Measurements from ENCODE around the gene TRABD2A. TPM values are rescaled to one million over a fixed set of nuclear protein-coding genes. Genes with fewer than 3 reads are reported as not detected.
A peak's percentile ranks its signal among the peaks of the same experiment; 100 is the strongest.

Gene TRABD2A
- total RNA-seq, 6 experiments from 2014 or later, result 0.20 to 2.4 (median 0.43) TPM; not detected in 1

- ATAC-seq, result no peak
- Histone ChIP-seq H3K4me1 (no peaks in the 10 kb centered on the region), H3K9me3 (no peaks in the 10 kb centered on the region), H3K4me3 (peak overlapping the region in 1 of 3 donors; percentile 95), H3K27me3 (no peaks in the 10 kb centered on the region), H3K27ac (no peak overlapping the region), H3K36me3 (no peaks in the 10 kb centered on the region)
- WGBS (ENCODE audit: insufficient coverage, low coverage, low lambda C conversion rate, missing lambda C conversion rate), result 65% methylated on average over 4 of the region's 9 CpGs
- intact Hi-C loops (cut with DNase I), result no loop called here
- no peak for TF ChIP-seq POLR2A (IDR thresholded peaks at IDR 0.05)
- TF ChIP-seq, protein P1, sequence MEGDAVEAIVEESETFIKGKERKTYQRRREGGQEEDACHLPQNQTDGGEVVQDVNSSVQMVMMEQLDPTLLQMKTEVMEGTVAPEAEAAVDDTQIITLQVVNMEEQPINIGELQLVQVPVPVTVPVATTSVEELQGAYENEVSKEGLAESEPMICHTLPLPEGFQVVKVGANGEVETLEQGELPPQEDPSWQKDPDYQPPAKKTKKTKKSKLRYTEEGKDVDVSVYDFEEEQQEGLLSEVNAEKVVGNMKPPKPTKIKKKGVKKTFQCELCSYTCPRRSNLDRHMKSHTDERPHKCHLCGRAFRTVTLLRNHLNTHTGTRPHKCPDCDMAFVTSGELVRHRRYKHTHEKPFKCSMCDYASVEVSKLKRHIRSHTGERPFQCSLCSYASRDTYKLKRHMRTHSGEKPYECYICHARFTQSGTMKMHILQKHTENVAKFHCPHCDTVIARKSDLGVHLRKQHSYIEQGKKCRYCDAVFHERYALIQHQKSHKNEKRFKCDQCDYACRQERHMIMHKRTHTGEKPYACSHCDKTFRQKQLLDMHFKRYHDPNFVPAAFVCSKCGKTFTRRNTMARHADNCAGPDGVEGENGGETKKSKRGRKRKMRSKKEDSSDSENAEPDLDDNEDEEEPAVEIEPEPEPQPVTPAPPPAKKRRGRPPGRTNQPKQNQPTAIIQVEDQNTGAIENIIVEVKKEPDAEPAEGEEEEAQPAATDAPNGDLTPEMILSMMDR (IDR thresholded peaks at IDR 0.05), result no peak
- DNase-seq, result no peak
Observed at GRCh38 chr2:84904151-84904550, 23.3 kb upstream of the TRABD2A start.

DNA sequence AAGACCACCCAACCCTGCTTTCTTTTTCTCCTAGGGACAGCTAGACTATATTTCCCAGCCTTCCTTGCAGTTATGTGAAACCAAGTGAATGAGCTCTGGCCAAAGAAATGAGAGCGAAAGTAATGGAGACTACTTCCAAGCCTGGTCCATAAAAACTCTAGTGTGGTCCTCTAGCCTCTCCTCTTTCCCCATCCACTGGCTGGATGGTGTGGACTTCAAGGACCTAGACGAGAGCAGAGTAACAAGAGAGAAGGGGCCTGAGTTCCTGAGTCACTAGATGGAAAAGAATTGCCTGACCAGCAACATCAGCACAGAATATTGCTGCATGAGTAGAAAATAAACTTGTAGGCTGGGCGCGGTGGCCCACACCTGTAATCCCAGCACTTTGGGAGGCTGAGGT lies 21.6 kb upstream of the TRABD2A start:
- Histone ChIP-seq H3K4me3 (no peak overlapping the region), H3K27me3 (no peaks in the 10 kb centered on the region), H3K36me3 (no peaks in the 10 kb centered on the region), H3K9me3 (no peaks in the 10 kb centered on the region), H3K4me1 (no peaks in the 10 kb centered on the region), H3K27ac (no peak overlapping the region)
- WGBS (ENCODE audit: insufficient coverage, low coverage, low lambda C conversion rate, missing lambda C conversion rate), result 85% methylated on average over 4 of the region's 4 CpGs
- TF ChIP-seq, protein P1 (IDR thresholded peaks at IDR 0.05), result no peak
- TF ChIP-seq POLR2A (IDR thresholded peaks at IDR 0.05), result no peak
- no peak for ATAC-seq
- no peak for DNase-seq
- intact Hi-C loops (cut with DNase I), result no loop called here

DNA sequence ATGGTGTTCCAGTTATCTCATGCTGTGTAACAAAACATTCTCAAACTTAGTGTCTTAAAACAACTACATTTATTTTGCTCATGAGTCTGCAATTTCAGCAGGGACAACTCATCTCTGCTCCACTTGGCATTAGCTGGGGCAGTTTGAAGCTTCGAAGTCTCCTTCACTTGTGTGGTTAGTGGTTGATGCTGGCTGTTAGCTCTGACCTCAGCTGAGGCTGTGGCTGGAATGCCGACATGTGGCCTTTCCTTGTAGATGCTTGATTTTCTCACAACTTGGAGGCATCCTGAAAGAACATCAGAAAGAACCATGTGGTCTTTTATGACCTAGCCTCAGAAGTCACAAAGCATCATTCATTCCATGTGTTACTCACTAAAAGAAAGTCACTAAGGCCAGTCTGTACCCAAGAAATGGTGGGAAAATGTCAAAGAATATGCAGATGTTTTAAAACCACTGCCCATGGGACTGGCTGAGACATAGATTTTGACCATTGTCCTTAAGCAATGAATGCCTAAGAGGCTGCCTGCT lies 20.8 kb upstream of the TRABD2A start:
- no peak for DNase-seq
- no peak overlapping the region for H3K4me3 ChIP-seq
- H3K9me3 ChIP-seq, result no peaks in the 10 kb centered on the region
- no peaks in the 10 kb centered on the region for H3K27me3 ChIP-seq
- intact Hi-C loops (cut with DNase I), result no loop called here
- H3K36me3 ChIP-seq, result no peaks in the 10 kb centered on the region
- no peaks in the 10 kb centered on the region for H3K4me1 ChIP-seq
- WGBS (ENCODE audit: insufficient coverage, low coverage, low lambda C conversion rate, missing lambda C conversion rate), result 60% methylated on average over 2 of the region's 2 CpGs
- ATAC-seq, result no peak
- no peak overlapping the region for H3K27ac ChIP-seq
- TF ChIP-seq, protein P1 (IDR thresholded peaks at IDR 0.05), result no peak
- no peak for TF ChIP-seq POLR2A (IDR thresholded peaks at IDR 0.05)

- Histone ChIP-seq H3K9me3 (no peaks in the 10 kb centered on the region), H3K4me1 (no peaks in the 10 kb centered on the region), H3K4me3 (no peak overlapping the region), H3K27ac (no peak overlapping the region), H3K36me3 (no peaks in the 10 kb centered on the region), H3K27me3 (no peaks in the 10 kb centered on the region)
- intact Hi-C loops (cut with DNase I), result no loop called here
- ATAC-seq, result no peak
- DNase-seq, result no peak
- TF ChIP-seq, protein P1 (IDR thresholded peaks at IDR 0.05), result no peak
- no peak for TF ChIP-seq POLR2A (IDR thresholded peaks at IDR 0.05)
- WGBS (ENCODE audit: insufficient coverage, low coverage, low lambda C conversion rate, missing lambda C conversion rate), result 69% methylated on average over 1 of the region's 1 CpG
Observed at GRCh38 chr2:84900971-84901370, 20.1 kb upstream of the TRABD2A start.
